Lower leg skin (tissue), 3 donors: ENCODE data around the gene TFDP1.

Experiments used
- CTCF ChIP-seq, 3 donors: fragments of 450-650 bp; IDR thresholded peaks; one replicate each; pipeline ENCODE4 v1.5.1; 2016; ENCODE audit warnings: antibody characterized with exemption in 3 of 3, mild to moderate bottlenecking in 3 of 3, moderate library complexity in 2 of 3
- POLR2A ChIP-seq, 2 donors: fragments of 450-650 bp; IDR thresholded peaks; one replicate each; pipeline ENCODE4 v1.6.1; 2016 to 2017; ENCODE audit warnings: antibody characterized with exemption in 2 of 2, mild to moderate bottlenecking in 1 of 2, moderate library complexity in 1 of 2

GRCh38 chr13:113617961-113618360, 33.4 kb downstream of the TFDP1 start:
- TF ChIP-seq CTCF (IDR thresholded peaks at IDR 0.05), result no peak
- TF ChIP-seq POLR2A (IDR thresholded peaks at IDR 0.05), result no peak
